GM21825 (cell line): ENCODE measurements around the gene SLC6A6.

Experiments
- ATAC-seq: cut with Tn5 transposase; IDR thresholded peaks from one replicate; pipeline ENCODE4 v1.9.1; 2021; ENCODE audit warnings: mild to moderate bottlenecking, moderate library complexity; ENCODE audit not compliant: unreplicated experiment

The SLC6A6 gene

GRCh38 chr3:14451844-14452739, 49.7 kb downstream of the SLC6A6 start:
- no peak for ATAC-seq

- ATAC-seq: no peak
Observed at GRCh38 chr3:14452740-14453710, 50.6 kb downstream of the SLC6A6 start.

GRCh38 chr3:14453876-14454638, 51.7 kb downstream of the SLC6A6 start:
- no peak for ATAC-seq

- ATAC-seq: no peak
Observed at GRCh38 chr3:14454639-14455310, 52.4 kb downstream of the SLC6A6 start.

- no peak for ATAC-seq
Observed at GRCh38 chr3:14455571-14456317, 53.3 kb downstream of the SLC6A6 start.

- ATAC-seq: no peak
Observed at GRCh38 chr3:14456794-14457193, 54.4 kb downstream of the SLC6A6 start.

GRCh38 chr3:14457481-14457880, 55.1 kb downstream of the SLC6A6 start:
- ATAC-seq: no peak

- no peak for ATAC-seq
Observed at GRCh38 chr3:14457999-14458398, 55.6 kb downstream of the SLC6A6 start.

GRCh38 chr3:14458434-14459275, 56.2 kb downstream of the SLC6A6 start:
- no peak for ATAC-seq

- ATAC-seq: no peak
Observed at GRCh38 chr3:14459384-14459783, 57.0 kb downstream of the SLC6A6 start.

GRCh38 chr3:14459787-14460186, 57.4 kb downstream of the SLC6A6 start:
- ATAC-seq: no peak

- no peak for ATAC-seq
Observed at GRCh38 chr3:14460342-14461005, 58.1 kb downstream of the SLC6A6 start.

GRCh38 chr3:14461006-14461747, 58.8 kb downstream of the SLC6A6 start:
- ATAC-seq: no peak

- no peak for ATAC-seq
Observed at GRCh38 chr3:14461748-14462324, 59.4 kb downstream of the SLC6A6 start.

- no peak for ATAC-seq
Observed at GRCh38 chr3:14462738-14463137, 60.3 kb downstream of the SLC6A6 start.

GRCh38 chr3:14463330-14464140, 61.1 kb downstream of the SLC6A6 start:
- ATAC-seq: no peak
